HepG2 (cell line): Measurements from ENCODE around the gene RBM3. TPM values are rescaled to one million over a fixed set of nuclear protein-coding genes. Genes with fewer than 3 reads are reported as not detected.

Source experiments
- FLYWCH1 ChIP-seq: sonication (generic); formaldehyde crosslinking; IDR thresholded peaks from 2 replicates; pipeline ENCODE4 v1.8.1; 2023; ENCODE audit warnings: mild to moderate bottlenecking, missing genetic modification reagents
- KLF15 ChIP-seq: sonication (generic); formaldehyde crosslinking; IDR thresholded peaks from 2 replicates; pipeline ENCODE4 v1.8.1; 2023; ENCODE audit warnings: borderline replicate concordance, mild to moderate bottlenecking, inconsistent platforms, missing genetic modification reagents, mixed read lengths
- ZNF138 ChIP-seq: sonication (generic); formaldehyde crosslinking; IDR thresholded peaks from 2 replicates; pipeline ENCODE4 v1.5.0; 2020; ENCODE audit warnings: mild to moderate bottlenecking, low read depth, missing genetic modification reagents
- ZSCAN29 ChIP-seq: sonication (generic); formaldehyde crosslinking; conservative IDR thresholded peaks from 2 replicates; pipeline ENCODE4 v1.4.0; 2020; ENCODE audit warnings: mild to moderate bottlenecking, missing genetic modification reagents
- polyA plus RNA-seq, 8 experiments: library from polyadenylated mRNA; depleted of rRNA in 3 of 8; stranded (reverse) in 7 of 8; unstranded in 1 of 8; fragments of >200 nt; fragmentation: Illumina TruSeq in 4 of 8; extraction: Trizol in 4 of 8; gene quantifications; 2 replicates each; pipeline versions ENCODE4 v1.2.1 to v1.2.3, GENCODE V29; 2011 to 2016; ENCODE audit warnings: low read depth in 4 of 8, missing spikeins in 1 of 8, mixed read lengths in 1 of 8; ENCODE audit not compliant: insufficient read depth in 1 of 8
- small RNA-seq, 3 experiments: library from RNA; depleted of rRNA; stranded (forward); fragments of <200 nt; gene quantifications; one replicate each; pipeline ENCODE3, GENCODE V24; 2012; ENCODE audit warnings: low read depth in 2 of 3, low replicate concordance in 1 of 3; ENCODE audit not compliant: insufficient read length in 3 of 3, insufficient read depth in 2 of 3
- total RNA-seq, 5 experiments: library from RNA; depleted of rRNA; stranded (reverse); fragments of >200 nt; fragmentation: Illumina TruSeq; extraction: Trizol; gene quantifications; 2 replicates each; pipeline ENCODE4 v1.2.3, GENCODE V29; 2016; ENCODE audit warnings: low read depth in 1 of 5
- TF ChIP-seq, protein P1 (sequence below): IDR thresholded peaks from 2 replicates; pipeline ENCODE4 v1.6.1; 2012; ENCODE audit warnings: low read depth, low read length, improper control_type of control experiment
- TF ChIP-seq, protein P2 (sequence below): fragments of 450-650 bp; IDR thresholded peaks from 2 replicates; pipeline ENCODE4 v1.6.1; 2016

RBM3 gene
- total and polyA plus RNA-seq, 2 of the 13 experiments (the other 11 are each of a cell fraction or from before 2014, with no cell fraction given): 123 to 182 TPM

GRCh38 chrX:48626401-48627298, 52.4 kb downstream of the RBM3 start (continued):
- TF ChIP-seq, protein P1, sequence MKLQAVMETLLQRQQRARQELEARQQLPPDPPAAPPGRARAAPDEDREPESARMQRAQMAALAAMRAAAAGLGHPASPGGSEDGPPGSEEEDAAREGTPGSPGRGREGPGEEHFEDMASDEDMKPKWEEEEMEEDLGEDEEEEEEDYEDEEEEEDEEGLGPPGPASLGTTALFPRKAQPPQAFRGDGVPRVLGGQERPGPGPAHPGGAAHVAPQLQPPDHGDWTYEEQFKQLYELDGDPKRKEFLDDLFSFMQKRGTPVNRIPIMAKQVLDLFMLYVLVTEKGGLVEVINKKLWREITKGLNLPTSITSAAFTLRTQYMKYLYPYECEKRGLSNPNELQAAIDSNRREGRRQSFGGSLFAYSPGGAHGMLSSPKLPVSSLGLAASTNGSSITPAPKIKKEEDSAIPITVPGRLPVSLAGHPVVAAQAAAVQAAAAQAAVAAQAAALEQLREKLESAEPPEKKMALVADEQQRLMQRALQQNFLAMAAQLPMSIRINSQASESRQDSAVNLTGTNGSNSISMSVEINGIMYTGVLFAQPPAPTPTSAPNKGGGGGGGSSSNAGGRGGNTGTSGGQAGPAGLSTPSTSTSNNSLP: no peak
- TF ChIP-seq, protein P2, sequence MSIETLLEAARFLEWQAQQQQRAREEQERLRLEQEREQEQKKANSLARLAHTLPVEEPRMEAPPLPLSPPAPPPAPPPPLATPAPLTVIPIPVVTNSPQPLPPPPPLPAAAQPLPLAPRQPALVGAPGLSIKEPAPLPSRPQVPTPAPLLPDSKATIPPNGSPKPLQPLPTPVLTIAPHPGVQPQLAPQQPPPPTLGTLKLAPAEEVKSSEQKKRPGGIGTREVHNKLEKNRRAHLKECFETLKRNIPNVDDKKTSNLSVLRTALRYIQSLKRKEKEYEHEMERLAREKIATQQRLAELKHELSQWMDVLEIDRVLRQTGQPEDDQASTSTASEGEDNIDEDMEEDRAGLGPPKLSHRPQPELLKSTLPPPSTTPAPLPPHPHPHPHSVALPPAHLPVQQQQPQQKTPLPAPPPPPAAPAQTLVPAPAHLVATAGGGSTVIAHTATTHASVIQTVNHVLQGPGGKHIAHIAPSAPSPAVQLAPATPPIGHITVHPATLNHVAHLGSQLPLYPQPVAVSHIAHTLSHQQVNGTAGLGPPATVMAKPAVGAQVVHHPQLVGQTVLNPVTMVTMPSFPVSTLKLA: no peak
- TF ChIP-seq KLF15: no peak
- no peak for TF ChIP-seq ZSCAN29 (CRISPR knock-in tag)
- TF ChIP-seq ZNF138 (CRISPR knock-in tag): no peak
- TF ChIP-seq FLYWCH1: no peak

Small RNA genes within 50 kb of the gene (small RNA-seq; reads per million reads assigned to genes)
- gene MRPL32P1: 0 reads per million in 3 experiments

Other genes with a start within 250 kb of the RBM3 start
- not detected in 2 replicates for gene SSX3, start 217.8 kb upstream of the RBM3 start, total RNA-seq (2016; rRNA removed; fragmentation: Illumina TruSeq; extraction: Trizol)
- gene SSX3, start 217.8 kb upstream of the RBM3 start, polyA plus RNA-seq (2011; rRNA removed): not detected in 2 replicates
- not detected in 2 replicates for gene SSX4, start 190.9 kb upstream of the RBM3 start, total RNA-seq (2016; rRNA removed; fragmentation: Illumina TruSeq; extraction: Trizol)
- gene SSX4, start 190.9 kb upstream of the RBM3 start, polyA plus RNA-seq (2011; rRNA removed): not detected in 2 replicates
- not detected in 2 replicates for gene SSX4B, start 162.5 kb upstream of the RBM3 start, total RNA-seq (2016; rRNA removed; fragmentation: Illumina TruSeq; extraction: Trizol)
- gene SSX4B, start 162.5 kb upstream of the RBM3 start, polyA plus RNA-seq (2011; rRNA removed): not detected in 2 replicates
- 22.3 and 46.1 TPM in 2 replicates for gene SLC38A5, start 104.2 kb upstream of the RBM3 start, total RNA-seq (2016; rRNA removed; fragmentation: Illumina TruSeq; extraction: Trizol)
- gene SLC38A5, start 104.2 kb upstream of the RBM3 start, polyA plus RNA-seq (2011; rRNA removed): 73.4 and 90.9 TPM in 2 replicates
- 37.9 and 40.1 TPM in 2 replicates for gene FTSJ1, start 98.3 kb upstream of the RBM3 start, total RNA-seq (2016; rRNA removed; fragmentation: Illumina TruSeq; extraction: Trizol)
- gene FTSJ1, start 98.3 kb upstream of the RBM3 start, polyA plus RNA-seq (2011; rRNA removed): 29.2 and 30.3 TPM in 2 replicates
- 2.6 and 3.9 TPM in 2 replicates for gene PORCN, start 65.5 kb upstream of the RBM3 start, total RNA-seq (2016; rRNA removed; fragmentation: Illumina TruSeq; extraction: Trizol)
- gene PORCN, start 65.5 kb upstream of the RBM3 start, polyA plus RNA-seq (2011; rRNA removed): 5.8 and 6.0 TPM in 2 replicates
- gene EBP, start 52.7 kb upstream of the RBM3 start, total RNA-seq (2016; rRNA removed; fragmentation: Illumina TruSeq; extraction: Trizol): 162 and 260 TPM in 2 replicates
- 106 and 162 TPM in 2 replicates for gene EBP, start 52.7 kb upstream of the RBM3 start, polyA plus RNA-seq (2011; rRNA removed)
- 3.2 and 3.5 TPM in 2 replicates for gene TBC1D25, start 34.8 kb upstream of the RBM3 start, total RNA-seq (2016; rRNA removed; fragmentation: Illumina TruSeq; extraction: Trizol)
- 4.7 and 6.0 TPM in 2 replicates for gene TBC1D25, start 34.8 kb upstream of the RBM3 start, polyA plus RNA-seq (2011; rRNA removed)
- 19.3 and 28.7 TPM in 2 replicates for gene WDR13, start 23.0 kb downstream of the RBM3 start, total RNA-seq (2016; rRNA removed; fragmentation: Illumina TruSeq; extraction: Trizol)
- 37.1 and 52.7 TPM in 2 replicates for gene WDR13, start 23.0 kb downstream of the RBM3 start, polyA plus RNA-seq (2011; rRNA removed)
- gene WAS, start 109.3 kb downstream of the RBM3 start, total RNA-seq (2016; rRNA removed; fragmentation: Illumina TruSeq; extraction: Trizol): not detected in 2 replicates
- gene WAS, start 109.3 kb downstream of the RBM3 start, polyA plus RNA-seq (2011; rRNA removed): 0.11 and 0.18 TPM in 2 replicates
- gene SUV39H1, start 122.2 kb downstream of the RBM3 start, total RNA-seq (2016; rRNA removed; fragmentation: Illumina TruSeq; extraction: Trizol): 9.9 and 10.1 TPM in 2 replicates
- 3.2 and 5.2 TPM in 2 replicates for gene SUV39H1, start 122.2 kb downstream of the RBM3 start, polyA plus RNA-seq (2011; rRNA removed)
- gene GLOD5, start 187.3 kb downstream of the RBM3 start, total RNA-seq (2016; rRNA removed; fragmentation: Illumina TruSeq; extraction: Trizol): 0.73 and 0.93 TPM in 2 replicates
- 1.3 and 1.5 TPM in 2 replicates for gene GLOD5, start 187.3 kb downstream of the RBM3 start, polyA plus RNA-seq (2011; rRNA removed)
- 0.13 TPM in 1 of 2 replicates, not detected in the other for gene GATA1, start 212.1 kb downstream of the RBM3 start, total RNA-seq (2016; rRNA removed; fragmentation: Illumina TruSeq; extraction: Trizol)
- gene GATA1, start 212.1 kb downstream of the RBM3 start, polyA plus RNA-seq (2011; rRNA removed): 0.05 TPM in 1 of 2 replicates, not detected in the other
- 57.8 and 80.4 TPM in 2 replicates for gene HDAC6, start 227.6 kb downstream of the RBM3 start, total RNA-seq (2016; rRNA removed; fragmentation: Illumina TruSeq; extraction: Trizol)
- 93.6 and 113 TPM in 2 replicates for gene HDAC6, start 227.6 kb downstream of the RBM3 start, polyA plus RNA-seq (2011; rRNA removed)